ENCODE data around the gene RHOBTB3.

GRCh38 chr5:95738834-95739233 is 7.7 kb downstream of the RHOBTB3 start:
- TF ChIP-seq CTCF (conservative IDR thresholded peaks at IDR 0.05) (no peak), ZFX (IDR thresholded peaks at IDR 0.05) (no peak)
